KG1 (cell line): Measurements from ENCODE around the gene RPLP2.

Experiments used
- DNase-seq: peaks from one replicate; lab custom pipeline; 2025; lab: John Stamatoyannopoulos, UW

Gene RPLP2

DNA sequence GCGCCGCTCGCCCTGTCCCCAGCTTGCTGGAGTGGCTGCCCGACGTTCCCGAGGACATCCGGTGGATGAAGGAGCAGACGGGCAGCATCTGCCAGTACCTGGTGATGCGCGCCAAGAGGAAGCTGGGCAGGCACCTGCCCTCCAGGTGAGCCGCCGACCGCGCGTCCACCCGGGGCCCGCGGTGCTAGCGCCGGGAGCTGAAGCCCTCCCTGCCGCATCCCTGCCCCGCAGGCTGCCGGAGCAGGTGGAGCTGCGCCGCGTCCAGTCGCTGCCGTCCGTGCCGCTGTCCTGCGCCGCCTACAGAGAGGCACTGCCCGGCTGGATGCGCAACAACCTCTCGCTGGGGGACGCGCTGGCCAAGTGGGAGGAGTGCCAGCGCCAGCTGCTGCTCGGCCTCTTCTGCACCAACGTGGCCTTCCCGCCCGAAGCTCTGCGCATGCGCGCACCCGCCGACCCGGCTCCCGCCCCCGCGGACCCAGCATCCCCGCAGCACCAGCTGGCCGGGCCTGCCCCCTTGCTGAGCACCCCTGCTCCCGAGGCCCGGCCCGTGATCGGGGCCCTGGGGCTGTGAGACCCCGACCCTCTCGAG, 14.6 kb downstream of the RPLP2 start:
- no peak for DNase-seq

- DNase-seq, result no peak
These were observed 15.2 kb downstream of the RPLP2 start for GRCh38 chr11:824942-825341.

DNA sequence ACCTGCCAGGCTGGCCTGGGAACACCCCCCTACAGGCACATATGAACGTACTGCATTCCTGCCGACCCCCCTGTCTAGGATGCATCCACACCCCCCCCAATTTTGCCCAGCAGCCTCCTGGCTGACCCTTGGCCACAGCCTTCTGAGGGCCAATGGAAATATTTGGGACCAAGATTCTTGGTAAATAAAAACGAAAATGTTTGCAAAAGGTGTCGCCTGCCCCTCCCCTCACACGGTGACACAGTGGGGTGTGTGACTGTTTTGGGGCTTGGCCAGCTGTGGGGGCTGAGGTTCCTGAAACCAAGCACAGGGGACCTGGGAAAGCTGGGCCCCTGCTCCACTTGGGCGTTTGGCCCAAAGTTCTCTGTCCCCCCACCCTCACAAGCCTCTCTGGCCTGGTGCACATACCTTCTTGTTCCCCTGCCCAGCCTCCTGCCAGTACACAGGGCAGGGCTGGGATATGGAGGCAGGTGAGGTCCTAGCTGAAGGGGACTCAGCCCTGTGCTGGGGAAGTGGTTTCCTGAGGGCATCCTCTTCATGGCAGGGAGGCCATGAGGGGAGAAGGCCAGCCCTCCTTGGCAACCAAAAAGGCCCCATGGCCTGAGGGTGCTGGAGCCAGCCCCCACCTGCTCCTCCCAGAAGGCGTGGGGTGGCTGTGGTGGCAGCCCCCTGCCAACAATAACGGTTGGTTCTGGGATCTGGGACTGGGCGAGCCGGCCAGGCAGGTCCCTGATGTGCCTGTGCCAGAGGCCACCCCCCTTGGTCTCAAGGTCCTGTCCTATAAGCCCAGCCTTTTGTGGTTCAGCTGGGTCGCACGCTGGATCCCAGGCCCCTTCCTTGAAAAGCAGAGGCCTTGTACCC, 15.8 kb downstream of the RPLP2 start:
- DNase-seq, result no peak

DNA sequence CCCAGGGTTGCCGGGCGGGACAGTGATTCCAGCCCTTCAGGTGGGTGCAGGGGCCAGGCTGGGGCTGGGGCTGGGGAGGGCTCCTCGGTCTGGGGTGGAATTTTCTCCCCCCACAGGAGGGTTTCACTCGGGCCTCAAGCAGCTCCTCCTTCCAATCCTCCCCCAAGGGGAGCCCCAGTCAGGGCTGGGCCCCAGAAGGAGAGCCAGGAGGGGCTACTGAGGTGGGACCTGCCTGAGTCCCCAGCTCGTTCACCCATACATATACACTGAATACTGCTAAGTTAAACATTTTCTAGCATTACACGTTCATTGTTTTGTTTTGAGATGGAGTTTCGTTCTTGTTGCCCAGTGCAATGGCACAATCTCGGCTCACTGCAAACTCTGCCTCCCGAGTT, 16.5 kb downstream of the RPLP2 start:
- DNase-seq, result no peak

DNA sequence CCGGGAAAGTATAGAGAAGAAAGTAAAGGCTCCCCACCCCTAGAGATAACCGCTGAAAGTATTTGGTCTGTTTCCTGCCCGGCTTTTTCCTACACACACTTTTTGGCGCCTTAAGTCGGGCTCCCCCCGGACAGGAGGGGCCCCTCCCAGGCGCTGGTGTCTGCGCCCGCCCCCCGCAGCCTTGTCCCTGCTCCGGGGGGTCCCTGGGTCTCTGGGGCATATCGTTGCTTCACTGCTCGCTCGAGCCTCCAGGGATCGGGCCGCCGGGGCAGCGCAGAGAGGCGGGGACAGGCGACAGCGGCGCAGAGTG, 17.0 kb downstream of the RPLP2 start:
- DNase-seq, result no peak

DNA sequence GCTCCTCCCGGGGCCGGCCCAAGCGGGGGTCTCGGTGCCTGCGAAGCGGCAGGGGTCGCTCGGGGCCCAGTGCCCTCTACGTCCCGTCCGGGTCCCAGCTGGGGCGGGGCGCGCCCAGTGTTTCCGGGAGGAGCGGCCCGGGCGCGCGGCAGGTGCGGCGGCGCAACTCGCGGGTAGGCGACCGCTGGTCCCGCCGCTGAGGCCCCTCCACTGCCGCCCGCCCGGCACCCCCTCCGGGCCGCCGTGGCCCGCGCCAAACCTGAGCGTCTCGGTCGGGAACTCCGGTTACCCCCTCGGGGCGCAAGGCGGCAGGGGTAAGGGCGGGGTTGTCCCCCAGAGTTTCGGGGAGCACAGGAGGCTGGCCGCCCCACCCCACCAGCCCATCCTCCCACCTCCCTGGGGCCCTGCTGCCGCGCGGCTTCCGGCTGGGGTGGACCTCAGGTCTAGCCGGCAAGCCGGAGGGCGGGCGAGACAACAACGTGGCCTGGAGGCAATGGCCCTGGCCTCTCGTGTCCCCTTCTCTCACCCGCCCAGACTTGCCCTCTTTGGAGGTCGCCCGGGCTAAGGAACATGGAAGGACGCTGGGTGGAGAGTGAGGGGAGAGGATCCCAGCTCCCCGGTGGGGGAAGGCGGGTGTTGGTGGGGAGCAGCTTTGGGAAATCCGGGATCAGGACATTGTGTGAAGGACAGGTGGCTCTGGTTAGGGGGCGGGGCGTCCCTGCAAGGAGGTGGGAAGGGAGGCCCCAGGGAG, 17.6 kb downstream of the RPLP2 start:
- no peak for DNase-seq

- DNase-seq, result no peak
These were observed 18.1 kb downstream of the RPLP2 start, which contains the start of gene CRACR2B for GRCh38 chr11:827897-828192. Gene CRACR2B, plus strand, starts transcription at chr11:827919. Its CDS starts 689 bp downstream, at chr11:828608.

DNA sequence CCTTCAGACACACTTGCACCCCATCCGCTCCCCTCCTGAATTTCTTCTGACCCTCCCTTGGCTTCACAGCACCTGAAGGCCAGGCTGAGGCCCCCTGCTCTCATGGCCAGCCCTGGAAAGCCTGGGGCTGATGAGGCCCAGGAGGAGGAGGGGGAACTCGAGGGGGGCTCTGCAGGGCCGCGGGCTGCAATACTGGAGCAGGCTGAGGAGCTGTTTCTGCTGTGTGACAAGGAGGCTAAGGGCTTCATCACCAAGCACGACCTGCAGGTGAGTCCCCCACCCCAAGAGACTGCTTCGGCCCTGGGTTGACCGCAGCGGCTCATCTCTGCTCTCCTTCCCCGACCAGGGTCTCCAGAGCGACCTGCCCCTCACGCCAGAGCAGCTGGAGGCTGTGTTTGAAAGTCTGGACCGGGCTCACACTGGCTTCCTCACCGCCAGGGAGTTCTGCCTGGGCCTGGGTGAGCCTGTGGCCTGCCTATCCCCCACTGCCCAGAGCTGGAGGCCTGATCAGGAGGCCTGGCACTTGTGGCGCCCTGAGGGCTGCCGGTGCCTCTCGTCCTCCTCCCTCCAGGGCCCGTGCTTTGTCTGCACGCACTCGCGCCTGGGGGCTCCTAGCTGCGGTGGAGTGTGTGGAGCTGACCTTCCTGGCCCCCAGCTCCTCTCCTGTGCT, 18.9 kb downstream of the RPLP2 start:
- DNase-seq, result no peak

DNA sequence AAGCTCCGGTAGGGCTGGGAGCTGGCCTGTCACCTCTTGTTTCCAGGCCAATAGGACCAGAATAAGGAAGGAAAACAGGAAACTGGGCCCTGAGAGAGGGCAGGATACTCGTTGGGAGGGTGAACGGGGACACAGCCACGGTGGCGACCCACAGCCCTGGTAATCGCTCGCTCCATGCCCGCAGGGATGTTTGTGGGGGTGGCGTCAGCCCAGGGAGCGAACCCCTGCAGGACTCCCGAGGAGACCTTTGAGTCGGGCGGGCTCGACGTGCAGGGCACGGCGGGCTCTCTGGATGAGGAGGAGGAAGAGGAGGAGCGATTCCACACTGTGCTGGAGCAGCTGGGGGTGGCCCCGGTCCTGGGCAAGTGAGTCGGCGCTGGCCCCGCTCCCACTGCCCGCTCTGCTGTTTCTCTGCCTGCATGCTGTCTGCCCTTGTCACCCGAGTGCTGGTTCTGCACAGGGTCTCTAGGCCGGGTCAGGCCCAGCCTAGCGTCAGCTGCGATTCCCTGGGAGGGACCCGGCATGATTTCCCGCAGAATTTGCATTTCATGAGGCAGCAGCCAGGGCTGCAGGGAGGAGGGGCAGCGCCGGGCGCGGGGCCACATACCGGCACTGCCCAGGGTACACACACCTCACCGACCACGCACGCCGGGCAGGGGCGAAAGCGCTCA, 19.5 kb downstream of the RPLP2 start:
- no peak for DNase-seq

- no peak for DNase-seq
These were observed 20.1 kb downstream of the RPLP2 start for GRCh38 chr11:829847-830294.

- no peak for DNase-seq
These were observed 20.7 kb downstream of the RPLP2 start for GRCh38 chr11:830295-831117.

- no peak for DNase-seq
These were observed 21.5 kb downstream of the RPLP2 start for GRCh38 chr11:831118-831864.

DNA sequence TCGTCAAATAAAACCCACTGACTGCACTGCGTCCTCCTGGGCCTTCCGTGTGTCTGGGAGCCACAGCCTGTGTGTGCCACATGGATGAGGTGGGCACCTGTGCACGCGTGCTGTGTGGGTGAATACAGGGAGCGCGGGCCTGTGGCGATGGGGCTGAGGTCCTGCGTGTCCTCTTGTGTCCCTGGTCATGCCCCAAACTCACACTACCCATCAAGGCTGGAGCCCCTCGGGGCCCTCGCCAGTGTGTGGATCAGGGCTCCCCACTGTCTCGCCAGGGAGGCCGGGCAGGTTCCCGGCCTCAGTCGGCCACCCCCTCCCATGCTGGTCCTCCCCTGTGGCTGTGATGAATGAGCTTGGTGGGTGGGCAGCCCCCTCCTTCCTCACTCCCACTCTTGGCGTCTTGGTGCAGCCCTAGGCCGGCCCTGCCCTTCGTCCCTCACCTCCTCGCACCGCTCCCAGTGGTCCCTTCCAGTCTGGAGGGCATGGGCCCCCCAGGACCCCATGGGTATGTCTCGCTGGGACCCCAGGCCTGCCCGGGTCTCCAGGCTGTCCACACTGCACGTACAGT, 22.3 kb downstream of the RPLP2 start:
- DNase-seq, result no peak

GRCh38 chr11:832529-833113, 22.9 kb downstream of the RPLP2 start, which contains the start of gene CD151:
Gene CD151, plus strand, starts transcription at chr11:832952. Its CDS starts 3,118 bp downstream, at chr11:836070.
- DNase-seq, result no peak

DNA sequence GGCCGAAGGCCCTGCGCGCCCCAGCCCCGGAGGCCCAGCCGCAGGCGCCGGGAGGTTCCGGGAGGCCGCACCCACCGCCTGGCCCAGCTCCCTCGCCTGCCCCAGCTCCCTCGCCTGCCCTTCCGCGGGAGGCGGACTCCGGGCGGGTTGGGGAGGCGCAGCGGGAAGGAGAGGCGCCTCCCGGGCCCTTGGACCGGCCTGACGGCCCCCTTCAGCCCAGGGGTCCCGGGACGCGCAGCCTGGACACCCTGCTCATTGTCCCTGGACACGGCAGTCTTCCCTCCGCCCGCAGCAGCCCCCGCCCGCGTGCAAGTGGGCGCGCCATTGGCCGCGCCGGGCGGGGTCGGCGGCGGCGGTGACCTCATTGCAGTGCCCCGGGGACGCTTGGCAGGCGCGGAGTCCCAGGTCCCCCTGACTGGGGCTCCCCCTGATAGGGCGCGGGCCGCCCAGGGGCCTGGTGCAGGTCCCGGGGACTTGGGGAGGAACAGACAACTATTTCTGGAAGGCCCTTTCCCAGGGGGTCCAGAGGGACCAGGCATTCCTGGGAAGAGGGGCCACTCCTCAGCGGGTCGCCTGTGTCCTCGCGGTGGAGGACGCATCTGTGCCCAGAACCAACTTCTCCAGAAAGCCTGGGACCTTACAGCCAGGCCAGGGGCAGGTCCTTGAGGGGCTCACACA, 23.5 kb downstream of the RPLP2 start:
- DNase-seq, result no peak

DNA sequence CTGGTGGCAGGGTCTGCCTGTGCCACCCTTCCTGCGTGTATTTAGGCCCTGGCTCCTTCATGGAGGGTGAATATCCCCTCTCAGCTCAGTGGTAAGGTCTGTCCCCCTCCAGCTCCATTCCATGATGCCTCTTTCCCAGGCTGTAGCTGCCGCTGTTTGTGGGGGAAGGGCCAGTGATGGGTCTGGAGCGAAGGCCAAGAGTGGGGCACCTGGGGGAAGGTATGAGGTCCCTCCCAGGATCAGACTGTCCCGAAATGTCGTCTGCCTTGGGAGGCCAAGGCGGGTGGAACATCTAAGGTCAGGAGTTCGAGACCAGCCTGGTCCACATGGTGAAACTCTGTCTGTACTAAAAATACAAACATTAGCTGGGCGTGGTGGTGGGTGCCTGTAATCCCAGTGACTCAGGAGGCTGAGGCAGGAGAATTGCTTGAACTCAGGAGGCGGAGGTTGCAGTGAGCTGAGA, 24.1 kb downstream of the RPLP2 start:
- no peak for DNase-seq

DNA sequence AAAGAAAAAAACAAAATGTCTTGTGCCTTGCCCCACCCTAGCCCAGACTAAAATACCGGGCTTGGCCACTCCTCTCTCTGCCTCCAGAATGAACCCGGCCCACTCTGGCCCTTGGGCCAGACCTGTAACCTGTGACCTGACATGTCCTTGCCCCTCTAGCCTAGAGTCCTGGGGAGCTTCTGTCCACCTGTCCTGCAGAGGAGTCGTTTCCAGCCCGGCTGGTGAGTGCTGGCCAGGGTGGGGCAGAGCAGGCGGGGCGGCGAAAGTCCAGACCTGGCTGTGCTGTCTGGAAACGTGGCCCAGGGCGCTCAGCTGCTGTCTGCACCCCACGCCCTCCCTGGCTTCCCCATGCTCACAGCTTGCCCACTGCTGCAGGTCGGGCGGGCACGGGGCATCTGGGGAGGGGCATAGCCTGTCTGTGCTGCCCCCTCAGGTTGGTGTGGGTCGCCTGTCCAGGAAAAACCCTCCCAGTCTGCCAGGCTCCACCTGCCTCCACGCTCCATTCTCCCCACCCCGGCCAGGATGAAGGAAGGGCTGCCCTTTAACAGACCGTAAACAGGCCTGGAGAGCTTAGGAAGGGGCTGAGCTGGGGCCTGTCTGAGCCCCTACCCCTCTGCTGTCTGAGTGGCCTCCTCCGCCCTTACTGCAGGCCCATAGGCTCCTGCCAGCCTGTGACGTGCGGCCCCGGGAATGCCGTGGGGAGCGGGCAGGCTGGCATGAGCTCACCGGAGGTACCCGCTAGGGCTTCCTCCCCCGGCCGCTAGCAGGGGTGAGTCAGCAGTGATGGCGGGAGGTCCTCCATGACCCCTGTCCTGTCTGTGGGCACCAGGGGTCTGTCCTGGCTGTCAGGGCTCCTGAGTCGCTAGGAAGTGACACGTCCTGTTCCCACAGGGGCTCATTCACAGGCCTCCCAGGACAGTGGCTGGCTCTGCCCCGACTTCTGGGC, 24.9 kb downstream of the RPLP2 start:
- no peak for DNase-seq

DNA sequence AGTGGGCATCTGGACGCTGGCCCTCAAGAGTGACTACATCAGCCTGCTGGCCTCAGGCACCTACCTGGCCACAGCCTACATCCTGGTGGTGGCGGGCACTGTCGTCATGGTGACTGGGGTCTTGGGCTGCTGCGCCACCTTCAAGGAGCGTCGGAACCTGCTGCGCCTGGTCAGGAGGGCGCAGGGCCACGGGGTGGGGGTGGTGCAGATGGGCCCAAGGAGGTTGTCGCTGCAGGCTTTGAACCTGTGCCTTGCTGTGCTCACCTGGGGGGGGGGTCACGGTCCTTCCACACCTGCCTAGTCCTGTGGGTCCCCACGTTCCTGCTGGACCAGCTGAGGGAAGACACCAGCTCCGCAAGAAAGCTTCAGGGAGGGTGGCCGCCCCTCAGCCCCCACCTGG, 26.5 kb downstream of the RPLP2 start:
- no peak for DNase-seq
